ENCODE data around the gene TRIML1.

GRCh38 chr4:188147776-188148175 lies 8.5 kb downstream of the TRIML1 start:
- TF ChIP-seq REST (IDR thresholded peaks at IDR 0.05; ENCODE audit: insufficient read depth in 1 of 2, low read depth in 2 of 2, low read length in 2 of 2) (no peak), TAF1 (IDR thresholded peaks at IDR 0.05; ENCODE audit: borderline replicate concordance, insufficient read depth, low read length) (no peak), POLR2AphosphoS5 (IDR thresholded peaks at IDR 0.05; ENCODE audit: low read depth, low read length) (no peak), SIN3A (IDR thresholded peaks at IDR 0.05; ENCODE audit: borderline replicate concordance, insufficient read depth, low read length) (no peak)

Measured in PFSK-1 (cell line).